K562 (cell line): Measurements from ENCODE around the gene DPT. TPM values are rescaled to one million over a fixed set of nuclear protein-coding genes. Genes with fewer than 3 reads are reported as not detected.

Source experiments
- ATAC-seq: fragments of 200-7000 bp; cut with Tn5 transposase; 3 replicates; pipeline ENCODE4 v1.9.1; 2020; ENCODE audit warnings: moderate library complexity
- BruUV-seq: library from RNA; stranded (reverse); fragments of 400-500 nt; replicated peaks from 2 replicates; lab custom pipeline; 2021; lab: Mats Ljungman, UMichigan
- CTCF ChIA-PET: fragments of 300-600 bp; formaldehyde crosslinking; extraction: SDS; loops from one replicate; lab custom pipeline; 2021; ENCODE audit warnings: low intra/inter-chr PET ratio; lab: Yijun Ruan, JAX
- POLR2A ChIA-PET: fragments of 300-600, 350-650 bp; sonication (Branson Sonifier 250); formaldehyde crosslinking; extraction: SDS; loops from one replicate; lab custom pipeline; 2021; ENCODE audit warnings: antibody characterized with exemption, inconsistent platforms; lab: Yijun Ruan, JAX
- DNase-seq, 4 experiments: peaks; one replicate each; pipeline versions ENCODE4 v3.0.0 to v3.0.0-alpha.2; 2011 to 2018; ENCODE audit warnings: low spot score in 3 of 4, mixed read lengths in 3 of 4; ENCODE audit errors: extremely low read depth in 1 of 4
- FAIRE-seq: peaks from 2 replicates; lab custom pipeline; 2011; peaks lifted over from hg19 to GRCh38; lab: Jason Lieb, UNC
- H2AFZ ChIP-seq: 2 replicates; pipeline ENCODE4 v1.6.0; 2011; ENCODE audit warnings: low read depth, low read length, control low read depth, inconsistent platforms
- H3K27ac ChIP-seq: fragments of 200-600 bp; 3 replicates; pipeline ENCODE4 v1.8.0; 2011; ENCODE audit warnings: low read depth, mild to moderate bottlenecking, control low read depth, inconsistent platforms, low read length, moderate library complexity, mixed read lengths; ENCODE audit errors: extremely low read depth
- H3K27me3 ChIP-seq, 2 experiments: fragments of 300-600 bp in 1 of 2; 2 replicates in 1 of 2; 3 replicates in 1 of 2; pipeline versions ENCODE4 v1.6.0 to v1.8.0; 2011; ENCODE audit warnings: inconsistent platforms in 2 of 2, low read length in 2 of 2, mild to moderate bottlenecking in 1 of 2, mixed read lengths in 1 of 2, moderate library complexity in 1 of 2; ENCODE audit not compliant: control insufficient read depth in 2 of 2, insufficient read depth in 2 of 2
- H3K36me3 ChIP-seq: fragments of 300-600 bp; 3 replicates; pipeline ENCODE4 v1.8.0; 2011; ENCODE audit warnings: mild to moderate bottlenecking, low read length, inconsistent platforms; ENCODE audit not compliant: control insufficient read depth, insufficient read depth
- H3K4me1 ChIP-seq, 2 experiments: fragments of 200-600 bp in 1 of 2; replicated peaks in 1 of 2; 2 replicates in 1 of 2; 3 replicates in 1 of 2; pipeline versions ENCODE4 v1.5.1 to v1.8.0; 2011; ENCODE audit warnings: inconsistent platforms in 2 of 2, low read length in 2 of 2, mild to moderate bottlenecking in 1 of 2, mixed read lengths in 1 of 2, moderate library complexity in 1 of 2; ENCODE audit not compliant: control insufficient read depth in 2 of 2, insufficient read depth in 2 of 2
- H3K4me2 ChIP-seq: 2 replicates; pipeline ENCODE4 v1.6.1; 2011; ENCODE audit warnings: low read length, control low read depth, inconsistent platforms, mixed read lengths; ENCODE audit not compliant: insufficient read depth
- H3K4me3 ChIP-seq: fragments of 200-600 bp; sonication (generic), shearing (Covaris generic); 2 replicates; pipeline ENCODE4 v1.5.1; 2016; ENCODE audit warnings: control low read depth, inconsistent platforms
- H3K79me2 ChIP-seq: fragments of 200-600 bp; 3 replicates; pipeline ENCODE4 v1.8.0; 2011; ENCODE audit warnings: low read length, inconsistent platforms; ENCODE audit not compliant: control insufficient read depth, insufficient read depth
- H3K9ac ChIP-seq, 2 experiments: 2 replicates each; pipeline versions ENCODE4 v1.6.0 to v1.6.1; 2011; ENCODE audit warnings: low read depth in 2 of 2, low read length in 2 of 2, control low read depth in 1 of 2, inconsistent platforms in 1 of 2, mild to moderate bottlenecking in 1 of 2, mixed read lengths in 1 of 2; ENCODE audit not compliant: insufficient read depth in 1 of 2
- H3K9me1 ChIP-seq: one replicate; pipeline ENCODE4 v1.6.0; 2011; ENCODE audit warnings: inconsistent platforms, mild to moderate bottlenecking, low read length, moderate library complexity; ENCODE audit not compliant: control insufficient read depth, insufficient read depth
- H3K9me3 ChIP-seq: replicated peaks from 2 replicates; pipeline ENCODE4 v1.5.1; 2011; ENCODE audit warnings: low read depth, low read length, inconsistent platforms; ENCODE audit not compliant: control insufficient read depth, insufficient read depth
- H4K20me1 ChIP-seq: replicated peaks from 2 replicates; pipeline ENCODE4 v1.6.1; 2011; ENCODE audit warnings: low read length, inconsistent platforms, mixed read lengths; ENCODE audit not compliant: control insufficient read depth, insufficient read depth
- CEBPG ChIP-seq, 3 experiments: fragments of 200-800 bp in 1 of 3; sonication (Bioruptor generic) in 1 of 3; sonication (generic) in 1 of 3; formaldehyde crosslinking in 1 of 3; IDR thresholded peaks in 2 of 3; conservative IDR thresholded peaks in 1 of 3; 2 replicates each; pipeline versions ENCODE4 v1.6.1 to v1.8.0; 2016 to 2022; ENCODE audit warnings: missing compliant biosample characterization in 2 of 3, missing genetic modification characterization in 2 of 3, mild to moderate bottlenecking in 1 of 3, missing genetic modification reagents in 1 of 3
- NFATC3 ChIP-seq: fragments of 450-650 bp; IDR thresholded peaks from 2 replicates; pipeline ENCODE4 v1.6.1; 2017; ENCODE audit warnings: mild to moderate bottlenecking
- NR2F6 ChIP-seq: fragments of 450-650 bp; formaldehyde crosslinking; IDR thresholded peaks from 2 replicates; pipeline ENCODE4 v1.4.0; 2020; ENCODE audit warnings: mild to moderate bottlenecking
- SLC30A9 ChIP-seq: fragments of 250-450 bp; sonication (Bioruptor Pico); IDR thresholded peaks from 2 replicates; pipeline ENCODE4 v1.8.0; 2022; ENCODE audit warnings: mild to moderate bottlenecking, moderate library complexity
- ZNF655 ChIP-seq: fragments of 250-450 bp; sonication (Bioruptor Pico); IDR thresholded peaks from 2 replicates; pipeline ENCODE4 v1.5.0; 2021
- in situ Hi-C: fragments of 300-500 bp; cut with MboI; formaldehyde crosslinking; loops from 4 replicates; pipeline ENCODE4 v1.15.0; 2018; ENCODE audit warnings: inconsistent platforms, mixed read lengths
- intact Hi-C: fragments of 100-400 bp; cut with micrococcal nuclease; formaldehyde crosslinking; loops from 2 replicates; pipeline ENCODE4 v1.14.2; 2022
- polyA plus RNA-seq, 8 experiments: library from polyadenylated mRNA; depleted of rRNA in 4 of 8; stranded (reverse) in 5 of 8; unstranded in 3 of 8; fragments of >200 nt; fragmentation: Nextera tagmentation in 2 of 8; fragmentation: Illumina TruSeq in 1 of 8; extraction: Ambion mirVana in 2 of 8; extraction: Trizol in 1 of 8; gene quantifications; 2 replicates each; pipeline versions ENCODE4 v1.2.1 to v1.2.3, GENCODE V29; 2011 to 2014; ENCODE audit warnings: inconsistent platforms in 1 of 8, missing spikeins in 1 of 8
- total RNA-seq, 7 experiments: library from RNA; depleted of rRNA in 6 of 7; stranded (reverse); fragments of >200 nt in 6 of 7; fragmentation: Illumina TruSeq in 2 of 7; extraction: Trizol in 2 of 7; gene quantifications; 2 replicates each; pipeline versions ENCODE4 v1.2.1 to v1.2.3, GENCODE V29; 2011 to 2021; ENCODE audit warnings: low replicate concordance in 1 of 7

DPT gene
- total and polyA plus RNA-seq, 9 of the 15 experiments (the other 6 are each of a cell fraction or from before 2014, with no cell fraction given): not detected

GRCh38 chr1:168720839-168721238 is 8.2 kb downstream of the DPT start:
- H3K36me3 ChIP-seq: no peaks in the 10 kb centered on the region
- DNase-seq (no peak), FAIRE-seq (no peak), ATAC-seq (no peak)
- intact Hi-C loops (no loop called here), in situ Hi-C loops (no loop called here)
- H2AFZ ChIP-seq: no peak overlapping the region
- no peak overlapping the region for H3K27ac ChIP-seq
- no peaks in the 10 kb centered on the region for H3K9me3 ChIP-seq
- H3K79me2 ChIP-seq: no peaks in the 10 kb centered on the region
- TF ChIP-seq CEBPG (CRISPR knock-in tag; IDR thresholded peaks at IDR 0.05) (no peak), CEBPG (tag; conservative IDR thresholded peaks at IDR 0.05 in 1 of 2, IDR thresholded peaks at IDR 0.05 in 1 of 2) (no peak), ZNF655 (no peak), NR2F6 (CRISPR knock-in tag) (no peak), NFATC3 (no peak), SLC30A9 (no peak)
- no peak overlapping the region for H3K4me3 ChIP-seq
- no peaks in the 10 kb centered on the region for H3K4me1 ChIP-seq
- H3K9ac ChIP-seq: no peak overlapping the region
- CTCF ChIA-PET: no interaction called here
- H3K9me1 ChIP-seq: no peaks in the 10 kb centered on the region
- H4K20me1 ChIP-seq: no peaks in the 10 kb centered on the region
- BruUV-seq: no TSS peak
- POLR2A ChIA-PET: interaction anchor here (0.6 kb wide), 1 partner anchor 31 kb away, joined by 3 read pairs; no protein-coding TSS in a partner anchor
- no peak overlapping the region for H3K4me2 ChIP-seq
- peaks cover 2 to 9% of the 10 kb centered on the region in 2 experiments; a peak in 2 of 5 replicates for H3K27me3 ChIP-seq
